Globus pallidus (tissue), 1 donor: ENCODE data around the gene CIBAR2.

Experiments
- DNase-seq: peaks from one replicate; pipeline ENCODE4 v3.0.0-alpha.2; 2015; ENCODE audit warnings: low spot score

The CIBAR2 gene

GRCh38 chr16:85112364-85112763 is at the start of gene CIBAR2:
CIBAR2 (minus strand) TSS chr16:85112472; CDS start chr16:85112352, 120 bp downstream.
- no peak for DNase-seq

GRCh38 chr16:85159179-85159980 is 47.1 kb upstream of the CIBAR2 start:
- no peak for DNase-seq

- no peak for DNase-seq
Observed at GRCh38 chr16:85158743-85159178, 46.5 kb upstream of the CIBAR2 start.

- no peak for DNase-seq
Observed at GRCh38 chr16:85157813-85158742, 45.8 kb upstream of the CIBAR2 start.

- no peak for DNase-seq
Observed at GRCh38 chr16:85157372-85157771, 45.1 kb upstream of the CIBAR2 start.

- DNase-seq, result no peak
Observed at GRCh38 chr16:85156869-85157268, 44.6 kb upstream of the CIBAR2 start.

- DNase-seq, result no peak
Observed at GRCh38 chr16:85156440-85156839, 44.2 kb upstream of the CIBAR2 start.

- DNase-seq, result no peak
Observed at GRCh38 chr16:85153656-85154091, 41.4 kb upstream of the CIBAR2 start.

- no peak for DNase-seq
Observed at GRCh38 chr16:85153046-85153445, 40.8 kb upstream of the CIBAR2 start.

- DNase-seq, result no peak
Observed at GRCh38 chr16:85152414-85153030, 40.2 kb upstream of the CIBAR2 start.

- peak; percentile 64 for DNase-seq
Observed at GRCh38 chr16:85151603-85152413, 39.5 kb upstream of the CIBAR2 start.

- DNase-seq, result no peak
Observed at GRCh38 chr16:85151079-85151602, 38.9 kb upstream of the CIBAR2 start.

GRCh38 chr16:85150331-85150940 is 38.2 kb upstream of the CIBAR2 start:
- DNase-seq, result no peak

GRCh38 chr16:85149776-85150175 is 37.5 kb upstream of the CIBAR2 start:
- DNase-seq, result peak; percentile 75

- no peak for DNase-seq
Observed at GRCh38 chr16:85148931-85149330, 36.7 kb upstream of the CIBAR2 start.

GRCh38 chr16:85146922-85147651 is 34.8 kb upstream of the CIBAR2 start:
- no peak for DNase-seq

- no peak for DNase-seq
Observed at GRCh38 chr16:85146532-85146797, 34.2 kb upstream of the CIBAR2 start.

GRCh38 chr16:85145734-85146531 is 33.7 kb upstream of the CIBAR2 start:
- no peak for DNase-seq

- no peak for DNase-seq
Observed at GRCh38 chr16:85145188-85145587, 32.9 kb upstream of the CIBAR2 start.
